ENCODE data around the gene HOXB3. TPM values are rescaled to one million over a fixed set of nuclear protein-coding genes. Genes with fewer than 3 reads are reported as not detected.

HOXB3 gene
- total RNA-seq, 2 experiments from 2014 or later, result 10.5 to 13.6 TPM

- Mint-ChIP-seq H3K9me3 (no peaks in the 10 kb centered on the region), H3K36me3 (no peaks in the 10 kb centered on the region), H3K27me3 (peaks cover 91% of the 10 kb centered on the region), H3K4me3 (no peak overlapping the region), H3K4me1 (peaks cover 31% of the 10 kb centered on the region), H3K27ac (no peak overlapping the region)
- no peak for DNase-seq
- POLR2A ChIA-PET, result no interaction called here
- ATAC-seq (ENCODE audit: low read depth), result no peak
Measured at GRCh38 chr17:48595278-48595999, 5.4 kb upstream of the HOXB3 start.

GRCh38 chr17:48594538-48595277, 4.7 kb upstream of the HOXB3 start:
- H3K4me1 Mint-ChIP-seq, result peaks cover 32% of the 10 kb centered on the region
- ATAC-seq (ENCODE audit: low read depth), result no peak
- H3K36me3 Mint-ChIP-seq, result no peaks in the 10 kb centered on the region
- POLR2A ChIA-PET, result interaction anchor here (0.8 kb wide), 1 partner anchor 544 kb away, joined by 3 read pairs; no protein-coding TSS in a partner anchor
- H3K4me3 Mint-ChIP-seq, result no peak overlapping the region
- peaks cover 91% of the 10 kb centered on the region for H3K27me3 Mint-ChIP-seq
- H3K27ac Mint-ChIP-seq, result no peak overlapping the region
- no peak for DNase-seq
- no peaks in the 10 kb centered on the region for H3K9me3 Mint-ChIP-seq

- Mint-ChIP-seq H3K36me3 (no peaks in the 10 kb centered on the region), H3K9me3 (no peaks in the 10 kb centered on the region), H3K4me3 (peak overlapping the region; percentile 84), H3K27me3 (peaks cover 91% of the 10 kb centered on the region), H3K27ac (no peak overlapping the region), H3K4me1 (peaks cover 32% of the 10 kb centered on the region)
- ATAC-seq (ENCODE audit: low read depth) (peak; percentile 48), DNase-seq (peak; percentile 93)
- POLR2A ChIA-PET, result interaction anchor here (0.8 to 1.2 kb wide), 3 partner anchors 12 to 544 kb away, joined by 3 read pairs; no protein-coding TSS in a partner anchor
Measured at GRCh38 chr17:48593840-48594537, 3.9 kb upstream of the HOXB3 start.

GRCh38 chr17:48593126-48593829, 3.2 kb upstream of the HOXB3 start, which contains the start of gene HOXB5:
HOXB5 (minus strand) TSS chr17:48593779; CDS start chr17:48593682, 97 bp downstream.
- DNase-seq (peak; percentile 61), ATAC-seq (ENCODE audit: low read depth) (no peak)
- Mint-ChIP-seq H3K27me3 (peaks cover 91% of the 10 kb centered on the region), H3K9me3 (no peaks in the 10 kb centered on the region), H3K4me1 (peaks cover 35% of the 10 kb centered on the region), H3K27ac (no peak within 1 kb of the TSS), H3K4me3 (peak within 1 kb of the TSS; percentile 84), H3K36me3 (no peaks in the 10 kb centered on the region)
- POLR2A ChIA-PET, result interaction anchor here (0.7 to 1.3 kb wide), 5 partner anchors 13 to 259 kb away, joined by 3 to 4 read pairs (median 3); no protein-coding TSS in a partner anchor

- ATAC-seq (ENCODE audit: low read depth) (peak; percentile 44), DNase-seq (peak; percentile 57)
- peak overlapping the region; percentile 84 for H3K4me3 Mint-ChIP-seq
- POLR2A ChIA-PET, result interaction anchor here (0.5 to 1.3 kb wide), 5 partner anchors 22 to 300 kb away, joined by 3 to 4 read pairs (median 3); no protein-coding TSS in a partner anchor
- no peaks in the 10 kb centered on the region for H3K9me3 Mint-ChIP-seq
- H3K27ac Mint-ChIP-seq, result no peak overlapping the region
- H3K27me3 Mint-ChIP-seq, result peaks cover 91% of the 10 kb centered on the region
- peaks cover 32% of the 10 kb centered on the region for H3K4me1 Mint-ChIP-seq
- H3K36me3 Mint-ChIP-seq, result no peaks in the 10 kb centered on the region
Measured at GRCh38 chr17:48592577-48592976, 2.5 kb upstream of the HOXB3 start.

- Mint-ChIP-seq H3K27ac (no peak overlapping the region), H3K4me1 (peaks cover 33% of the 10 kb centered on the region), H3K4me3 (no peak overlapping the region), H3K27me3 (peaks cover 91% of the 10 kb centered on the region), H3K9me3 (no peaks in the 10 kb centered on the region), H3K36me3 (no peaks in the 10 kb centered on the region)
- POLR2A ChIA-PET, result interaction anchor here (1.1 to 1.3 kb wide), 2 partner anchors 22 to 50 kb away, joined by 3 to 4 read pairs; no protein-coding TSS in a partner anchor
- ATAC-seq (ENCODE audit: low read depth), result no peak
- no peak for DNase-seq
Measured at GRCh38 chr17:48592057-48592514, 2.0 kb upstream of the HOXB3 start.

- H3K27ac Mint-ChIP-seq, result no peak overlapping the region
- H3K36me3 Mint-ChIP-seq, result no peaks in the 10 kb centered on the region
- DNase-seq (no peak), ATAC-seq (ENCODE audit: low read depth) (no peak)
- H3K4me1 Mint-ChIP-seq, result peaks cover 31% of the 10 kb centered on the region
- no peak overlapping the region for H3K4me3 Mint-ChIP-seq
- H3K9me3 Mint-ChIP-seq, result no peaks in the 10 kb centered on the region
- H3K27me3 Mint-ChIP-seq, result peaks cover 91% of the 10 kb centered on the region
- POLR2A ChIA-PET, result no interaction called here
Measured at GRCh38 chr17:48591255-48592056, 1.4 kb upstream of the HOXB3 start.

GRCh38 chr17:48590607-48591161, 643 bp upstream of the HOXB3 start:
- Mint-ChIP-seq H3K27ac (no peak overlapping the region), H3K4me3 (no peak overlapping the region), H3K4me1 (peaks cover 36% of the 10 kb centered on the region), H3K36me3 (no peaks in the 10 kb centered on the region), H3K27me3 (peaks cover 92% of the 10 kb centered on the region), H3K9me3 (no peaks in the 10 kb centered on the region)
- DNase-seq (no peak), ATAC-seq (ENCODE audit: low read depth) (no peak)
- POLR2A ChIA-PET, result interaction anchor here (0.7 kb wide), 1 partner anchor 467 kb away, joined by 4 read pairs; no protein-coding TSS in a partner anchor

- H3K4me3 Mint-ChIP-seq, result no peak overlapping the region
- ATAC-seq (ENCODE audit: low read depth) (no peak), DNase-seq (no peak)
- H3K9me3 Mint-ChIP-seq, result no peaks in the 10 kb centered on the region
- peaks cover 88% of the 10 kb centered on the region for H3K27me3 Mint-ChIP-seq
- no peak overlapping the region for H3K27ac Mint-ChIP-seq
- H3K4me1 Mint-ChIP-seq, result peaks cover 41% of the 10 kb centered on the region
- POLR2A ChIA-PET, result no interaction called here
- no peaks in the 10 kb centered on the region for H3K36me3 Mint-ChIP-seq
Measured at GRCh38 chr17:48589060-48589830, 796 bp downstream of the HOXB3 start.

- POLR2A ChIA-PET, result interaction anchor here (0.6 kb wide), 1 partner anchor 72 kb away, joined by 4 read pairs; no protein-coding TSS in a partner anchor
- DNase-seq, result no peak
- peaks cover 90% of the 10 kb centered on the region for H3K27me3 Mint-ChIP-seq
- ATAC-seq (ENCODE audit: low read depth), result no peak
- no peaks in the 10 kb centered on the region for H3K36me3 Mint-ChIP-seq
- no peak overlapping the region for H3K4me3 Mint-ChIP-seq
- no peaks in the 10 kb centered on the region for H3K9me3 Mint-ChIP-seq
- no peak overlapping the region for H3K27ac Mint-ChIP-seq
- H3K4me1 Mint-ChIP-seq, result peaks cover 39% of the 10 kb centered on the region
Measured at GRCh38 chr17:48588528-48588927, 1.5 kb downstream of the HOXB3 start.

GRCh38 chr17:48588074-48588415, 2.0 kb downstream of the HOXB3 start:
- Mint-ChIP-seq H3K4me3 (no peak overlapping the region), H3K36me3 (no peaks in the 10 kb centered on the region), H3K27me3 (peaks cover 90% of the 10 kb centered on the region), H3K9me3 (no peaks in the 10 kb centered on the region), H3K27ac (no peak overlapping the region), H3K4me1 (peaks cover 37% of the 10 kb centered on the region)
- POLR2A ChIA-PET, result interaction anchor here (0.6 kb wide), 1 partner anchor 71 kb away, joined by 4 read pairs; no protein-coding TSS in a partner anchor
- DNase-seq (no peak), ATAC-seq (ENCODE audit: low read depth) (no peak)
